Measurements from ENCODE around the gene NIPAL4. TPM values are rescaled to one million over a fixed set of nuclear protein-coding genes. Genes with fewer than 3 reads are reported as not detected.

The NIPAL4 gene
- total and polyA plus RNA-seq, 2 donors (not counting 3 experiments of a cell fraction or from before 2014, with no cell fraction given) = not detected

GRCh38 chr5:157509093-157509492 lies 49.1 kb downstream of the NIPAL4 start:
- Histone ChIP-seq H3K4me3 (replicated peaks in 1 of 3; ENCODE audit: insufficient read depth in 1 of 3, low read depth in 1 of 3, low read length in 3 of 3) (no peak overlapping the region), H3K27me3 (ENCODE audit: control insufficient read depth in 2 of 2, insufficient read depth in 2 of 2, low read length in 2 of 2) (no peaks in the 10 kb centered on the region), H3K4me1 (ENCODE audit: control insufficient read depth, extremely low read depth, insufficient read depth, low read length) (peaks cover 42% of the 10 kb centered on the region), H2AFZ (ENCODE audit: low read depth, low read length) (no peak overlapping the region), H3K9me3 (replicated peaks; ENCODE audit: control insufficient read depth, insufficient read depth, low read length) (no peaks in the 10 kb centered on the region), H3K79me2 (ENCODE audit: control insufficient read depth, insufficient read depth, low read length) (no peaks in the 10 kb centered on the region), H4K20me1 (replicated peaks; ENCODE audit: control insufficient read depth, extremely low read depth, insufficient read depth, low read length) (no peaks in the 10 kb centered on the region), H3K9me1 (replicated peaks; ENCODE audit: control insufficient read depth, extremely low read depth, insufficient read depth, low read length) (no peaks in the 10 kb centered on the region), H3K9ac (replicated peaks; ENCODE audit: extremely low read depth, insufficient read depth, low read length) (no peak overlapping the region), H3K27ac (ENCODE audit: insufficient read depth, low read depth, low read length) (no peak overlapping the region), H3K4me2 (ENCODE audit: insufficient read depth, low read length) (no peak overlapping the region), H3K36me3 (ENCODE audit: control insufficient read depth in 2 of 2, extremely low read depth in 1 of 2, insufficient read depth in 2 of 2, low read length in 2 of 2) (peaks cover 0 to 3% of the 10 kb centered on the region in 2 experiments)
- CTCF ChIA-PET = interaction anchor here (1.2 to 1.3 kb wide), 2 partner anchors 37 to 77 kb away, joined by 3 to 4 read pairs; no protein-coding TSS in a partner anchor
- DNase-seq (ENCODE audit: low read depth, low spot score) = no peak
- no peak for FAIRE-seq
- no TSS peak for BruUV-seq (replicated peaks)
- dilution Hi-C loops (cut with MboI; ENCODE audit: extremely low pct_ligation_motif_present, low sequenced_read_pairs) (no loop called here), intact Hi-C loops (cut with micrococcal nuclease) (no loop called here)
- TF ChIP-seq POLR2A (IDR thresholded peaks at IDR 0.05; ENCODE audit: low read depth, low read length) (no peak), GATA2 (IDR thresholded peaks at IDR 0.05; ENCODE audit: insufficient read depth, insufficient read length, low read depth, low read length) (no peak), FOS (IDR thresholded peaks at IDR 0.05; ENCODE audit: borderline replicate concordance, insufficient read depth, low read length) (no peak), JUN (IDR thresholded peaks at IDR 0.05; ENCODE audit: borderline replicate concordance, insufficient read depth, insufficient read length, low read depth) (no peak), CTCF (IDR thresholded peaks at IDR 0.05; ENCODE audit: extremely low read depth in 1 of 2, insufficient read depth in 1 of 2, low read depth in 1 of 2, low read length in 2 of 2) (no peak), EZH2 (IDR thresholded peaks at IDR 0.05; ENCODE audit: borderline replicate concordance, low read depth, low read length, severe bottlenecking) (no peak)
- POLR2A ChIA-PET = no interaction called here

GRCh38 chr5:157509587-157509986 lies 49.6 kb downstream of the NIPAL4 start:
- no peak overlapping the region for H2AFZ ChIP-seq (ENCODE audit: low read depth, low read length)
- no peaks in the 10 kb centered on the region for H3K9me1 ChIP-seq (replicated peaks; ENCODE audit: control insufficient read depth, extremely low read depth, insufficient read depth, low read length)
- no peaks in the 10 kb centered on the region for H3K79me2 ChIP-seq (ENCODE audit: control insufficient read depth, insufficient read depth, low read length)
- H3K27ac ChIP-seq (ENCODE audit: insufficient read depth, low read depth, low read length) = no peak overlapping the region
- ChIA-PET POLR2A (no interaction called here), CTCF (interaction anchor here (1.2 to 1.3 kb wide), 2 partner anchors 38 to 77 kb away, joined by 3 to 4 read pairs; no protein-coding TSS in a partner anchor)
- H3K4me1 ChIP-seq (ENCODE audit: control insufficient read depth, extremely low read depth, insufficient read depth, low read length) = peaks cover 42% of the 10 kb centered on the region
- intact Hi-C loops (cut with micrococcal nuclease) = no loop called here
- TF ChIP-seq FOS (IDR thresholded peaks at IDR 0.05; ENCODE audit: borderline replicate concordance, insufficient read depth, low read length) (no peak), POLR2A (IDR thresholded peaks at IDR 0.05; ENCODE audit: low read depth, low read length) (no peak), MAX (IDR thresholded peaks at IDR 0.05; ENCODE audit: insufficient read depth, insufficient read length) (no peak), JUN (IDR thresholded peaks at IDR 0.05; ENCODE audit: borderline replicate concordance, insufficient read depth, insufficient read length, low read depth) (no peak), GATA2 (IDR thresholded peaks at IDR 0.05; ENCODE audit: insufficient read depth, insufficient read length, low read depth, low read length) (no peak), CTCF (IDR thresholded peaks at IDR 0.05; ENCODE audit: extremely low read depth in 1 of 2, insufficient read depth in 1 of 2, low read depth in 1 of 2, low read length in 2 of 2) (no peak), MYC (IDR thresholded peaks at IDR 0.05; ENCODE audit: low read depth, low read length) (no peak), POLR2AphosphoS5 (IDR thresholded peaks at IDR 0.05; ENCODE audit: insufficient read depth, low read depth, low read length) (no peak), EZH2 (IDR thresholded peaks at IDR 0.05; ENCODE audit: borderline replicate concordance, low read depth, low read length, severe bottlenecking) (no peak)
- DNase-seq (ENCODE audit: low read depth, low spot score) (no peak), FAIRE-seq (no peak)
- dilution Hi-C loops (cut with MboI; ENCODE audit: extremely low pct_ligation_motif_present, low sequenced_read_pairs) = no loop called here
- no peak overlapping the region for H3K4me2 ChIP-seq (ENCODE audit: insufficient read depth, low read length)
- no peaks in the 10 kb centered on the region for H3K27me3 ChIP-seq (ENCODE audit: control insufficient read depth in 2 of 2, insufficient read depth in 2 of 2, low read length in 2 of 2)
- no peak overlapping the region for H3K9ac ChIP-seq (replicated peaks; ENCODE audit: extremely low read depth, insufficient read depth, low read length)
- H4K20me1 ChIP-seq (replicated peaks; ENCODE audit: control insufficient read depth, extremely low read depth, insufficient read depth, low read length) = no peaks in the 10 kb centered on the region
- no peaks in the 10 kb centered on the region for H3K9me3 ChIP-seq (replicated peaks; ENCODE audit: control insufficient read depth, insufficient read depth, low read length)
- BruUV-seq (replicated peaks) = no TSS peak
- no peak overlapping the region for H3K4me3 ChIP-seq (replicated peaks in 1 of 3; ENCODE audit: insufficient read depth in 1 of 3, low read depth in 1 of 3, low read length in 3 of 3)
- peaks cover 0 to 3% of the 10 kb centered on the region in 2 experiments for H3K36me3 ChIP-seq (ENCODE audit: control insufficient read depth in 2 of 2, extremely low read depth in 1 of 2, insufficient read depth in 2 of 2, low read length in 2 of 2)

All from endothelial cell of umbilical vein (primary cell).